Mesodermal cell (in vitro differentiated cells): ENCODE measurements around the gene ZNF710.

Experiments
- H3K27ac ChIP-seq: 2 replicates; pipeline ENCODE4 v1.7.0; 2013; ENCODE audit warnings: mild to moderate bottlenecking, low read depth, low read length, moderate library complexity; ENCODE audit not compliant: severe bottlenecking
- H3K36me3 ChIP-seq: 2 replicates; pipeline ENCODE4 v1.7.1; 2013; ENCODE audit warnings: mild to moderate bottlenecking, low read length, moderate library complexity; ENCODE audit not compliant: control insufficient read depth, insufficient read depth
- H3K4me1 ChIP-seq: one replicate; pipeline ENCODE4 v1.7.1; 2013; ENCODE audit warnings: mild to moderate bottlenecking, low read length; ENCODE audit not compliant: insufficient read depth, control insufficient read depth, poor library complexity, severe bottlenecking
- H3K4me3 ChIP-seq: 2 replicates; pipeline ENCODE4 v1.7.0; 2013; ENCODE audit warnings: low read length, control low read depth, mild to moderate bottlenecking; ENCODE audit not compliant: insufficient read depth, poor library complexity, severe bottlenecking; ENCODE audit errors: extremely low read depth
- H3K9me3 ChIP-seq: 2 replicates; pipeline ENCODE4 v1.7.1; 2013; ENCODE audit warnings: mild to moderate bottlenecking, low read length, moderate library complexity; ENCODE audit not compliant: control insufficient read depth
- whole genome bisulfite sequencing, 2 experiments: methylation state at CpG; one replicate each; pipeline ENCODE4 v1.1.5; 2013; ENCODE audit warnings: missing lambda C conversion rate in 2 of 2; ENCODE audit not compliant: insufficient coverage in 2 of 2; 5-methylcytosine and 5-hydroxymethylcytosine counted together

The ZNF710 gene

GRCh38 chr15:90082140-90082715, 81.1 kb downstream of the ZNF710 start:
- Histone ChIP-seq H3K9me3 (no peaks in the 10 kb centered on the region), H3K4me1 (peaks cover 7% of the 10 kb centered on the region), H3K27ac (no peak overlapping the region), H3K4me3 (no peak overlapping the region), H3K36me3 (peaks cover 78% of the 10 kb centered on the region)
- WGBS, 2 experiments, result 56 to 60% methylated on average over 6 to 9 of the region's 9 CpGs

DNA sequence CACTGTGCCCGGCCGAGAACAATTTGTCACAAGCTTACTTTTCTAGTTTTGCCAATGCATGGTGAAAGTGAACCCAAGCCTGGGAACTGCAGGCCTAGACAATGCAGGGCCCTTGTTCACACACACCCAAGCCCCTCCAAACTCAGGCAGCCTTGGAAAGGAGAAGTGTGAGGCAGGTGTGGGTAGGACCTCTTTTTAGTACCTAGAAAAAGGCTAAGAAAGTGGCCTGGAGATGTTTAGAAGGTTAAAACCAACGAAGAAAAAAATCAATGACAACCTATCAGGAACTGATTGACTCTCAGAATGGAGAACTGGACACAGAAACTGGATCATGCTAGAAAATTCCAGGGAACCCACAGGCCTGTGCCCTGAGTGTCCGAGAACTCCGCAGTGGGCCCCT, 82.3 kb downstream of the ZNF710 start:
- H3K36me3 ChIP-seq, result peaks cover 76% of the 10 kb centered on the region
- 94 to 100% methylated on average over 3 to 5 of the region's 5 CpGs for whole genome bisulfite sequencing, 2 experiments
- H3K4me3 ChIP-seq, result no peak overlapping the region
- H3K4me1 ChIP-seq, result peaks cover 7% of the 10 kb centered on the region
- no peak overlapping the region for H3K27ac ChIP-seq
- no peaks in the 10 kb centered on the region for H3K9me3 ChIP-seq

- Histone ChIP-seq H3K4me3 (no peak overlapping the region), H3K9me3 (no peaks in the 10 kb centered on the region), H3K27ac (no peak overlapping the region), H3K4me1 (peaks cover 7% of the 10 kb centered on the region), H3K36me3 (peaks cover 76% of the 10 kb centered on the region)
- WGBS, 2 experiments, result 90 to 96% methylated on average over 11 to 12 of the region's 14 CpGs
Observed at GRCh38 chr15:90083954-90084607, 83.0 kb downstream of the ZNF710 start.

DNA sequence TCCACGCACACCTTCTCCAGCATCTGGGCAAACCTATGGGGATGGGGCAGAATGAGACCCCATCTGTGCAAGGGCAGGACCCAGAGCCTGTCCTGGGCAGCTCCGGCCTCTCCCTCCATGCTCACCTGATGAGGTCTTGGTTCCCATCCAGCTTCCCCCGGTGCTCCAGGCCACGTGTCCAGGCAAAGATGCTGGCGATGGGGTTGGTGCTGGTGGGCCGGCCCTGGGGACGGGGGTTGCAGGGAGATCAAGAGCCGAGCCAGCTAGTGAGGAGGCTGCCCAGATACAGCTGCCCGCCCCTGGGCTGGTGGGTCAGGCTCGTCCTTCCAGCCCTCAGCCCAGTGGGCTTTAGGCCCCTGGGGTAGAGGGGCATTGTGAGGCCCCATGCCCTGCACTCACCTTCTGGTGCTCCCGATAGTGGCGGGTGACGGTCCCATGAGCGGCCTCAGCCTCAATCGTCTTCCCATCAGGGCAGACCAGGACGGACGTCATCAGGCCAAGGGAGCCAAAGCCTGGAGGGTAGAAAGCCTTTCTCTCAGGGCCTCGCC, 83.8 kb downstream of the ZNF710 start:
- peaks cover 7% of the 10 kb centered on the region for H3K4me1 ChIP-seq
- no peak overlapping the region for H3K27ac ChIP-seq
- 97% methylated on average over 16 to 18 of the region's 18 CpGs for WGBS, 2 experiments
- H3K36me3 ChIP-seq, result peaks cover 75% of the 10 kb centered on the region
- H3K9me3 ChIP-seq, result no peaks in the 10 kb centered on the region
- H3K4me3 ChIP-seq, result no peak overlapping the region

DNA sequence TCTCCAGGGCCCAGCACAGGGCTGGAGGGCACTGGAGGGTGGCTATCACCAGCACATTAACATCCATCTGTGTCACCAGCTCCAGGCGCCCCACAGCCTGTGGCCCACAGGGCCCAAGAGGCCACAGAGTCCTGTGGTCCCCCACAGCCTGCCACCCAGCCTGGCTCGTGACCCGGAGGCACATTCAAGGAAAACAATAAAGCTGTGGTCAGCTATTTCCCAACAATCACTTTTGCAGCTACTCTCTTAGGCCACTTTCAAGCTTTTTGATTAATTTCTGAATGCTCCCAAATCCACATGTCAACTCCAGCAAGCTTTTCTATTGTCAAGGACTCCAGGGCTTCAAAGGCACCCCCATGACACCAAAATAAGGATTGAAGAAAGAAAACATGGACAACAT, 84.4 kb downstream of the ZNF710 start:
- Histone ChIP-seq H3K36me3 (peaks cover 69% of the 10 kb centered on the region), H3K27ac (no peak overlapping the region), H3K4me3 (no peak overlapping the region), H3K9me3 (no peaks in the 10 kb centered on the region), H3K4me1 (peaks cover 7% of the 10 kb centered on the region)
- 81 to 83% methylated on average over 1 to 2 of the region's 3 CpGs for WGBS, 2 experiments

GRCh38 chr15:90086868-90087268, 85.7 kb downstream of the ZNF710 start:
- 86 to 91% methylated on average over 7 of the region's 7 CpGs for WGBS, 2 experiments
- Histone ChIP-seq H3K27ac (no peak overlapping the region), H3K4me3 (no peak overlapping the region), H3K9me3 (no peaks in the 10 kb centered on the region), H3K36me3 (peaks cover 64% of the 10 kb centered on the region), H3K4me1 (peaks cover 5% of the 10 kb centered on the region)

GRCh38 chr15:90087454-90088154, 86.5 kb downstream of the ZNF710 start:
- no peak overlapping the region for H3K27ac ChIP-seq
- 93% methylated on average over 17 to 18 of the region's 20 CpGs for WGBS, 2 experiments
- H3K4me3 ChIP-seq, result no peak overlapping the region
- peaks cover 68% of the 10 kb centered on the region for H3K36me3 ChIP-seq
- no peaks in the 10 kb centered on the region for H3K9me3 ChIP-seq
- H3K4me1 ChIP-seq, result no peaks in the 10 kb centered on the region

- 92 to 93% methylated on average over 8 to 10 of the region's 11 CpGs for WGBS, 2 experiments
- Histone ChIP-seq H3K9me3 (no peaks in the 10 kb centered on the region), H3K4me3 (no peak overlapping the region), H3K36me3 (peaks cover 45% of the 10 kb centered on the region), H3K4me1 (no peaks in the 10 kb centered on the region), H3K27ac (no peak overlapping the region)
Observed at GRCh38 chr15:90090226-90090848, 89.2 kb downstream of the ZNF710 start.

- Histone ChIP-seq H3K4me3 (no peak overlapping the region), H3K27ac (no peak overlapping the region), H3K9me3 (no peaks in the 10 kb centered on the region), H3K36me3 (peaks cover 35% of the 10 kb centered on the region), H3K4me1 (no peaks in the 10 kb centered on the region)
- WGBS, 2 experiments, result 92 to 95% methylated on average over 12 to 14 of the region's 17 CpGs
Observed at GRCh38 chr15:90091156-90091931, 90.2 kb downstream of the ZNF710 start.

DNA sequence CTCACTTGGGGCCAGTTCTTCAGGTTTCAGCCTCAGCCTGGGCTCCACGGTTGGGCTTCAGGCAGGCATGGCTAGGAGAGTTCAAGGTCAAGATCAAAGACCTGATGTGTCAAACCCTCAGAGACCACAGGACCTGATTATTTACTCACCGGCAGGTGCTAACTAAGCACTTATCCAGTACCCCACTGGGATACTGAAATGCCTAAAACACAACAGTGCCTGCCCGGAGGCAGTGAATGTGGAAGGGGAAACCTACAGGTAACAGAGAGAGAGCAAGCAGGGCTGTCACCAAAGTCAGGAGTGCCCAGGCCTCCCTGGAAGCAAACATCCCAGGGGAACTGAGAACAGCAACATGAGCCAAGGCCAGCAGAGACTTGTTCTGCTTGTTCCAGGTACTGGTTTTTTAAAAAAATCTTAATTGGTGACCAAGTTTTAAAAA, 94.4 kb downstream of the ZNF710 start:
- 33 to 57% methylated on average over 2 to 3 of the region's 3 CpGs for WGBS, 2 experiments
- no peak overlapping the region for H3K4me3 ChIP-seq
- no peak overlapping the region for H3K27ac ChIP-seq
- H3K36me3 ChIP-seq, result peaks cover 16% of the 10 kb centered on the region
- H3K9me3 ChIP-seq, result no peaks in the 10 kb centered on the region
- H3K4me1 ChIP-seq, result peaks cover 2% of the 10 kb centered on the region
